ENCODE results near the gene SDK1. TPM values are rescaled to one million over a fixed set of nuclear protein-coding genes. Genes with fewer than 3 reads are reported as not detected.

The SDK1 gene
- total RNA-seq, 1 donor: 0.36 TPM

GRCh38 chr7:4010923-4011656 is 710.0 kb downstream of the SDK1 start:
- Histone ChIP-seq H3K4me2 (ENCODE audit: insufficient read depth, low read length) (no peak overlapping the region), H3K4me3 (ENCODE audit: insufficient read depth, low read length) (no peak overlapping the region), H3K79me2 (ENCODE audit: insufficient read depth, low read length) (no peaks in the 10 kb centered on the region), H3K27me3 (ENCODE audit: insufficient read depth, low read length) (no peaks in the 10 kb centered on the region), H2AFZ (ENCODE audit: low read length) (no peak overlapping the region), H4K20me1 (ENCODE audit: insufficient read depth, low read length) (no peaks in the 10 kb centered on the region), H3K4me1 (ENCODE audit: insufficient read depth, low read length) (no peaks in the 10 kb centered on the region), H3K36me3 (ENCODE audit: insufficient read depth, low read length) (no peaks in the 10 kb centered on the region), H3K9me3 (ENCODE audit: low read depth, low read length) (no peaks in the 10 kb centered on the region), H3K27ac (ENCODE audit: low read depth, low read length) (no peak overlapping the region)
- TF ChIP-seq CTCF (IDR thresholded peaks at IDR 0.05; ENCODE audit: extremely low read depth, low read depth, low read length): no peak
- no peak for DNase-seq (ENCODE audit: insufficient read length, low spot score, missing footprints)

DNA sequence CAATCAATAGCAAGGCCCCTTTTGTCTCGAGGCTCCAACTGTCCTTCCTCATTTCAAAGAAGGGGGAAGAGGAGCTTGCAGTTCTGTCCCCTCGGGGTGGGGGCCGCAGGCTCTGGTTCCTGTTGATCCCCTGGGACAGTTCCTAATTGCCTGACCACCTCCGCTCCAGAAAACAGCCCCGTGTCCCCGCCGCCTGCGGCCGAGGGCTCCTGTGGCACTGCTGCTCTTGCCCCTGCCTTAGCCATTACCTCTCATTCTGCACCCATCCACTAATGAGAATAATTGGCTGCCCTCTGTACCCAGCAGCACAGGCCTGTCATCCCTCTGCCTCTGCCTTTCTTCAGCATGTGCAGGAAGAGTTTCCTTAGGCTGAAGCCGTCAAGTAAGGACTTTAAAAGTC is 712.7 kb downstream of the SDK1 start:
- no peak for TF ChIP-seq CTCF (IDR thresholded peaks at IDR 0.05; ENCODE audit: extremely low read depth, low read depth, low read length)
- H2AFZ ChIP-seq (ENCODE audit: low read length): no peak overlapping the region
- H3K79me2 ChIP-seq (ENCODE audit: insufficient read depth, low read length): no peaks in the 10 kb centered on the region
- H4K20me1 ChIP-seq (ENCODE audit: insufficient read depth, low read length): no peaks in the 10 kb centered on the region
- H3K4me3 ChIP-seq (ENCODE audit: insufficient read depth, low read length): no peak overlapping the region
- H3K27me3 ChIP-seq (ENCODE audit: insufficient read depth, low read length): no peaks in the 10 kb centered on the region
- H3K4me2 ChIP-seq (ENCODE audit: insufficient read depth, low read length): no peak overlapping the region
- no peak for DNase-seq (ENCODE audit: insufficient read length, low spot score, missing footprints)
- no peaks in the 10 kb centered on the region for H3K36me3 ChIP-seq (ENCODE audit: insufficient read depth, low read length)
- no peaks in the 10 kb centered on the region for H3K9me3 ChIP-seq (ENCODE audit: low read depth, low read length)
- no peaks in the 10 kb centered on the region for H3K4me1 ChIP-seq (ENCODE audit: insufficient read depth, low read length)
- H3K27ac ChIP-seq (ENCODE audit: low read depth, low read length): no peak overlapping the region

- no peaks in the 10 kb centered on the region for H3K27me3 ChIP-seq (ENCODE audit: insufficient read depth, low read length)
- peaks cover 4% of the 10 kb centered on the region for H3K9me3 ChIP-seq (ENCODE audit: low read depth, low read length)
- DNase-seq (ENCODE audit: insufficient read length, low spot score, missing footprints): no peak
- H3K4me2 ChIP-seq (ENCODE audit: insufficient read depth, low read length): no peak overlapping the region
- H3K4me1 ChIP-seq (ENCODE audit: insufficient read depth, low read length): no peaks in the 10 kb centered on the region
- no peaks in the 10 kb centered on the region for H4K20me1 ChIP-seq (ENCODE audit: insufficient read depth, low read length)
- H3K79me2 ChIP-seq (ENCODE audit: insufficient read depth, low read length): no peaks in the 10 kb centered on the region
- no peaks in the 10 kb centered on the region for H3K36me3 ChIP-seq (ENCODE audit: insufficient read depth, low read length)
- H3K27ac ChIP-seq (ENCODE audit: low read depth, low read length): no peak overlapping the region
- H3K4me3 ChIP-seq (ENCODE audit: insufficient read depth, low read length): no peak overlapping the region
- TF ChIP-seq CTCF (IDR thresholded peaks at IDR 0.05; ENCODE audit: extremely low read depth, low read depth, low read length): no peak
- H2AFZ ChIP-seq (ENCODE audit: low read length): no peak overlapping the region
These were observed 713.4 kb downstream of the SDK1 start for GRCh38 chr7:4014346-4015050.

- no peaks in the 10 kb centered on the region for H3K4me1 ChIP-seq (ENCODE audit: insufficient read depth, low read length)
- no peak for DNase-seq (ENCODE audit: insufficient read length, low spot score, missing footprints)
- H3K9me3 ChIP-seq (ENCODE audit: low read depth, low read length): peaks cover 4% of the 10 kb centered on the region
- no peaks in the 10 kb centered on the region for H4K20me1 ChIP-seq (ENCODE audit: insufficient read depth, low read length)
- H3K4me3 ChIP-seq (ENCODE audit: insufficient read depth, low read length): no peak overlapping the region
- H3K27ac ChIP-seq (ENCODE audit: low read depth, low read length): no peak overlapping the region
- no peaks in the 10 kb centered on the region for H3K27me3 ChIP-seq (ENCODE audit: insufficient read depth, low read length)
- no peak for TF ChIP-seq CTCF (IDR thresholded peaks at IDR 0.05; ENCODE audit: extremely low read depth, low read depth, low read length)
- H3K4me2 ChIP-seq (ENCODE audit: insufficient read depth, low read length): no peak overlapping the region
- H2AFZ ChIP-seq (ENCODE audit: low read length): no peak overlapping the region
- no peaks in the 10 kb centered on the region for H3K79me2 ChIP-seq (ENCODE audit: insufficient read depth, low read length)
- no peaks in the 10 kb centered on the region for H3K36me3 ChIP-seq (ENCODE audit: insufficient read depth, low read length)
These were observed 714.3 kb downstream of the SDK1 start for GRCh38 chr7:4015371-4015770.

Measured in osteoblast (primary cell).